ENCODE data around the gene IGF1R. TPM values are rescaled to one million over a fixed set of nuclear protein-coding genes. Genes with fewer than 3 reads are reported as not detected.

Gene IGF1R
- total RNA-seq, 1 experiment from 2014 or later, result 3.8 TPM

GRCh38 chr15:98650417-98651035 lies 2.2 kb downstream of the IGF1R start:
- intact Hi-C loops (cut with micrococcal nuclease), result loop anchor here (5.0 kb wide), 1 partner anchor 127 kb away; no protein-coding TSS in a partner anchor
- Histone ChIP-seq H2AFZ (ENCODE audit: low read length) (peak overlapping the region; percentile 57), H4K20me1 (ENCODE audit: low read length) (0 out of 2 replicates have a peak, but pooled peaks cover 5% of the 10 kb centered on the region), H3K4me1 (ENCODE audit: insufficient read depth, low read length) (peaks cover 7% of the 10 kb centered on the region; the same call in 1 of the 2 replicates), H3K27ac (ENCODE audit: low read length) (peak overlapping the region; percentile 16; the same call in 1 of the 2 replicates), H3K4me2 (ENCODE audit: low read length) (peak overlapping the region; percentile 88), H3K36me3 (ENCODE audit: low read depth, low read length) (no peaks in the 10 kb centered on the region), H3K9ac (ENCODE audit: low read length) (peak overlapping the region; percentile 69), H3K9me3 (ENCODE audit: low read length) (no peaks in the 10 kb centered on the region), H3K27me3 (ENCODE audit: low read length) (peaks cover 66% of the 10 kb centered on the region), H3K79me2 (ENCODE audit: low read length) (peaks cover 62% of the 10 kb centered on the region), H3K9me2 (replicated peaks; ENCODE audit: low read length) (no peaks in the 10 kb centered on the region), H3F3A (ENCODE audit: low read length, unreplicated experiment) (no peaks in the 10 kb centered on the region), H3K4me3 (ENCODE audit: low read length) (peak overlapping the region; percentile 75)
- ChIA-PET CTCF (no interaction called here), POLR2A (ENCODE audit: unreplicated experiment) (no interaction called here)
- DNase-seq, result peak; percentile 18
- BruUV-seq (replicated peaks), result TSS peak; percentile 68
- no peak for ATAC-seq
- no peak for TF ChIP-seq EZH2phosphoT487 (IDR thresholded peaks at IDR 0.05; ENCODE audit: borderline replicate concordance, low read length)
- peak; percentile 35 for TF ChIP-seq EZH2 (IDR thresholded peaks at IDR 0.05; ENCODE audit: low read length, unreplicated experiment)

GRCh38 chr15:98651036-98651481 lies 2.7 kb downstream of the IGF1R start:
- H3K4me1 ChIP-seq (ENCODE audit: insufficient read depth, low read length), result peaks cover 7% of the 10 kb centered on the region; the same call in 1 of the 2 replicates
- peak overlapping the region; percentile 69 for H3K9ac ChIP-seq (ENCODE audit: low read length)
- 0 out of 2 replicates have a peak, but pooled peaks cover 5% of the 10 kb centered on the region for H4K20me1 ChIP-seq (ENCODE audit: low read length)
- H3K36me3 ChIP-seq (ENCODE audit: low read depth, low read length), result no peaks in the 10 kb centered on the region
- DNase-seq (peak; percentile 14), ATAC-seq (no peak)
- H3K9me3 ChIP-seq (ENCODE audit: low read length), result no peaks in the 10 kb centered on the region
- H3K9me2 ChIP-seq (replicated peaks; ENCODE audit: low read length), result no peaks in the 10 kb centered on the region
- ChIA-PET POLR2A (ENCODE audit: unreplicated experiment) (no interaction called here), CTCF (no interaction called here)
- no peak; the same call in 1 of the 2 replicates for TF ChIP-seq EZH2phosphoT487 (IDR thresholded peaks at IDR 0.05; ENCODE audit: borderline replicate concordance, low read length)
- peak overlapping the region; percentile 75 for H3K4me3 ChIP-seq (ENCODE audit: low read length)
- peak overlapping the region; percentile 57 for H2AFZ ChIP-seq (ENCODE audit: low read length)
- H3K4me2 ChIP-seq (ENCODE audit: low read length), result peak overlapping the region; percentile 88
- H3K27ac ChIP-seq (ENCODE audit: low read length), result peak overlapping the region; percentile 16; the same call in 1 of the 2 replicates
- peaks cover 68% of the 10 kb centered on the region for H3K79me2 ChIP-seq (ENCODE audit: low read length)
- BruUV-seq (replicated peaks), result no TSS peak
- intact Hi-C loops (cut with micrococcal nuclease), result loop anchor here (5.0 kb wide), 1 partner anchor 126 kb away; no protein-coding TSS in a partner anchor
- peaks cover 60% of the 10 kb centered on the region for H3K27me3 ChIP-seq (ENCODE audit: low read length)
- H3F3A ChIP-seq (ENCODE audit: low read length, unreplicated experiment), result no peaks in the 10 kb centered on the region

- peak overlapping the region; percentile 57; the same call in 1 of the 2 replicates for H2AFZ ChIP-seq (ENCODE audit: low read length)
- H4K20me1 ChIP-seq (ENCODE audit: low read length), result 0 out of 2 replicates have a peak, but pooled peaks cover 5% of the 10 kb centered on the region
- peaks cover 54% of the 10 kb centered on the region for H3K27me3 ChIP-seq (ENCODE audit: low read length)
- POLR2A ChIA-PET (ENCODE audit: unreplicated experiment), result no interaction called here
- DNase-seq (peak; percentile 6), ATAC-seq (no peak)
- no peak overlapping the region for H3K27ac ChIP-seq (ENCODE audit: low read length)
- CTCF ChIA-PET, result interaction anchor here (0.5 kb wide), 1 partner anchor 406 kb away, joined by 6 read pairs; no protein-coding TSS in a partner anchor
- H3K9me2 ChIP-seq (replicated peaks; ENCODE audit: low read length), result no peaks in the 10 kb centered on the region
- H3K36me3 ChIP-seq (ENCODE audit: low read depth, low read length), result no peaks in the 10 kb centered on the region
- H3K9ac ChIP-seq (ENCODE audit: low read length), result peak overlapping the region; percentile 69
- H3K4me2 ChIP-seq (ENCODE audit: low read length), result peak overlapping the region; percentile 88
- H3K4me1 ChIP-seq (ENCODE audit: insufficient read depth, low read length), result peaks cover 7% of the 10 kb centered on the region; the same call in 1 of the 2 replicates
- no TSS peak for BruUV-seq (replicated peaks)
- peak overlapping the region; percentile 75 for H3K4me3 ChIP-seq (ENCODE audit: low read length)
- H3K79me2 ChIP-seq (ENCODE audit: low read length), result peaks cover 74% of the 10 kb centered on the region
- TF ChIP-seq CTCF (conservative IDR thresholded peaks at IDR 0.05; ENCODE audit: low read depth, low read length), result no peak
- TF ChIP-seq EZH2phosphoT487 (IDR thresholded peaks at IDR 0.05; ENCODE audit: borderline replicate concordance, low read length), result no peak
- intact Hi-C loops (cut with micrococcal nuclease), result loop anchor here (5.0 kb wide), 1 partner anchor 126 kb away; no protein-coding TSS in a partner anchor
- no peaks in the 10 kb centered on the region for H3F3A ChIP-seq (ENCODE audit: low read length, unreplicated experiment)
- no peaks in the 10 kb centered on the region for H3K9me3 ChIP-seq (ENCODE audit: low read length)
These were observed 3.4 kb downstream of the IGF1R start for GRCh38 chr15:98651581-98652220.
